GM19395 (cell line): ENCODE results near the gene GALR2.
"Not testable (repeated sequence)": the region's sequence is repeated elsewhere in the genome, so short reads cannot be mapped to it uniquely, and the experiment has no call there.

Experiments
- ATAC-seq: cut with Tn5 transposase; IDR thresholded peaks from one replicate; pipeline ENCODE4 v1.9.1; 2021; ENCODE audit warnings: mild to moderate bottlenecking, moderate library complexity; ENCODE audit not compliant: unreplicated experiment

Gene GALR2

DNA sequence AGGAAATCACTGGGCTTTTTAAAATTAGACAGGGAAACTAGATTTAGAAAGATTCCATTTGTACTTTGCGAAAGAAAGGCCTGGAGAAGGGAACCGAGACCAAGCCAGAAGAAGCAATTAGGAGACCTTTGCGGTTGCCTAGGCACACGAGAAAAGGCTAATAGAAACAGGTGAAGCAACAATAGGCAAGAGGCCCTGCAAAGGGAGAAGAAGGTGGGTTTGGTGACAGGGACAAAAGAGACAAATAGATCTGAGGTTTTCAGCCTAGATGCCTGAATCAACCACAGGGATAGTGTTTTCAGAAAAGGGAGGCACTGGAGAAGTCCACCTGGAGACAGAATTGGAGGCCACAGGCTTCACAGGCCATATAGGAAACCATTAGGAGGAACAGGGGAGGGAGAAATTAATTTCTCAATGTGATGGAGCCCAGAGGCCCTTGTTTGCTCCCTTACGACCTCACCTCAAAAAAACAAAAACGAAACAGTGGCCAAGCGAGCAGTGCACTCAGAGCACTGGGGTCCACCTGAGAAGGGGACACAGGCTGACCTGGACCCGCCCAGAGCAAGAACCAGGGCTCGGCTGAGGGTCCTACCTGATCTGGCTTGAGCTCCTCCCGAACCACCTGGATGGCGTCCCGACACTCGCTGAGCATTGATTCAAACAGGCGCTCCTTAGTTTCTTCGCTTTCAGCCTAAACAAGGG lies 24.6 kb upstream of the GALR2 start:
- no peak for ATAC-seq

DNA sequence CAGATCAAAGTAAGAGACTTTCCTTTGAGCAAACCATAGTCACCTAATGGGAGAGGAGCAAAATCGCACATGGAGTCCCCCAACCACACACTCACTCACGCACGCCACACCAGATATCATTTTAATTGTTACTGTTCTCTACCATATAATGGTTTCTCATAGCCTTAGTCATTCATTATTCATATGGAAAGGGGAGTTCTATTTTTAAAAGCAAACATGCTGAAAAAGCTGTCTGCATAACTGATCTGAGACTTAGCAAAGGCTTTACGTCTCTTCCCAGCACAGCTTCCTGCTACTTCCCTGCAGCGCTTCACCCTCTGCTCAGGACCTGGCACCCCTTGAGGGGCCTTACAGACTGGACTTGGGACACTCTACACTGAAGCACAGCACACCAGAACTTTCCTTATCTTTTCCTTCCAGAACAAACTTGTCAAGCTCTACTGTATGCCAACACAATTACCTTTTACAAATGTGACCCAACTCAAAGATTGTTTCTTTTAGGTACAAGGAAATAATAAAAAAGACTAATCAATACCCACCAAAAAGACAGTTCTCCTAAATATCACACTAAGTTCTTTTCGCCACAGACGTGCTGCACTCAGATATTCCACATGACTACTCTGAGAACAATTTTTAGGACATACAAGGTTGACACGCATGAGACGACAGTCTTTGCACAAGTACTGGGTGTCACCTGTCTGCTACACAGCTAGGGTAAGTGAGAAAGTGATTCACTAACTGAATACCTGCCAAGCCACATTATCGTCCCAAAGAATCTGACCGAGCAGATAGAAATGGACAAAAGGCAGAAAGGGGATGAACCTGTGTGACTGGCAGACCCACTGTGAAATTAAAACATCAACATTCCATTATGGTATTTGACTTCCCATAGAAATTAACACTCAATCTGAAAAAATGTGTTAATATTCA lies 23.8 kb upstream of the GALR2 start:
- no peak for ATAC-seq

DNA sequence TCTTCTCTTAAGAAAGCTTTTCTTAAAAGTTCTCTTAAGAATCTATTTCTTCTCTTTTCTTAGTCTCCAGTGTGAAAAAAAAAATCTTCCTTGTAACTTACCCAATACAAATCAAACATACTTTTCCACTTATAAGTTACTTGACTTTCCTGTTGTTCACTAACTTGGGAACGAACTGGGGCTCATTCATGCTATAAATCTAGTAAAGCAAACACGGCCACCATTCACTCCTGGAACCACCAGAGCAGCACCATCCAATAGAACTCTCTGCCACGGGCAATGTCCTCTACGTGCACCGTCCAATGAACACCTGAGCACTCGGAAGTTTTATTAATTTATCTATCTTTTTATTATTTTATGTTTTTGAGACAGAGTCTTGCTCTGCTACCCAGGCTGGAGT lies 23.0 kb upstream of the GALR2 start:
- no peak for ATAC-seq

- ATAC-seq, result no peak
Observed at GRCh38 chr17:76053246-76054111, 21.1 kb upstream of the GALR2 start.

- ATAC-seq, result no peak
Observed at GRCh38 chr17:76054112-76054476, 20.5 kb upstream of the GALR2 start.

GRCh38 chr17:76056882-76057281 lies 17.7 kb upstream of the GALR2 start:
- ATAC-seq, result no peak

- ATAC-seq, result not testable (repeated sequence)
Observed at GRCh38 chr17:76058264-76058663, 16.3 kb upstream of the GALR2 start.

DNA sequence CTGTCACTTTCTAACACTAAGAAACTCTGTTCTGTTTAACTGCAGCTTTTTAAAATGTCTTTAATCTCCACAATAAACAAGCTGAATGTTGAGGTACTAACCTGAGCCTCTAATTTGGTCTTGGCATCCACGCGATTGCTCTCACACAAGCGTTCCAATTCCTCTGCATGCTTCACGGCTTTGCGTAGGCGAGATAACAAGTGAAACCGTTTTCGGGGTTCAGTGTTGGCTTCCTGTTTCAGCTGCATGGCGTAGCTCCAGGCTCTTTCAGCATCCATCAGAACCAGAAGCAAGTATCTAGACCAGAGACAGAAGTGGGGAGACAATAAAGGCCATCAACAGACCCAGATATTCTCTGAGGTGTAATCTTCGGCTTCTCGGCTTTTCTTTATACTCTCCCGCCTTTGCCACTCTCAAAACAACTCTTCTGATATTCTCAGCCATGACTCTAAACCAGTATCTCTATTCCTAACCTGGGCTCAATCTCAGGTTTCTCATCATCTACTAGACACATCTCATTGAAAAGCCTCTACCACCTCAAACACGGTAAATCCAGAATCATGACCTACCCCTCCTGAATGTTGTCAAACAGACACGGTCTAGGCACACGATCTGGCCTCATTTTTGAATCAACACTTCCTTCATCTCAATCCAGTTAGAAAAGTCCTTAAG lies 10.6 kb upstream of the GALR2 start:
- no peak for ATAC-seq

DNA sequence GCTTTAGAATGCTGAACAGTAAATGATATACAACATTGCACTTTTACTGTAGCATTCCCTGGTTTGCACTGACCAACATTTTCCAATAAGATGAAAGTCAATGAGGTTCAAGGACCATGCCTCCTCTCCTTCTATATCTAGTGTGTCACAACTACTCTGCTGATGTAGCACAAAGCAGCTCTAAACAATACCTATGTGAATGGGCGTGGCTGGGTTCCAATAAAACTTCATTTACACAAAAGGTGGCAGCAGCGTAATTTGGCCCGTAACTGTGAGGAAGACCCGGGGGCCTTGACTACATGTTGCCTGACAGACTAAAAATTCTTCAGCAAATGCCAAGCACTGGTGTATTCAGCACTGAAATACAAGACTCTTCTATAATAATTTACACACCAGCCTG lies 8.8 kb upstream of the GALR2 start:
- no peak for ATAC-seq

GRCh38 chr17:76071531-76072147 lies 2.9 kb upstream of the GALR2 start:
- no peak for ATAC-seq

- peak; percentile 82 for ATAC-seq
Observed at GRCh38 chr17:76072148-76072858, 2.3 kb upstream of the GALR2 start, which contains the start of gene SRP68. Gene SRP68, minus strand, starts transcription at chr17:76072517. Its CDS starts 26 bp downstream, at chr17:76072491.

- no peak for ATAC-seq
Observed at GRCh38 chr17:76075364-76076145, 974 bp downstream of the GALR2 start.

- no peak for ATAC-seq
Observed at GRCh38 chr17:76076146-76076764, 1.7 kb downstream of the GALR2 start.

DNA sequence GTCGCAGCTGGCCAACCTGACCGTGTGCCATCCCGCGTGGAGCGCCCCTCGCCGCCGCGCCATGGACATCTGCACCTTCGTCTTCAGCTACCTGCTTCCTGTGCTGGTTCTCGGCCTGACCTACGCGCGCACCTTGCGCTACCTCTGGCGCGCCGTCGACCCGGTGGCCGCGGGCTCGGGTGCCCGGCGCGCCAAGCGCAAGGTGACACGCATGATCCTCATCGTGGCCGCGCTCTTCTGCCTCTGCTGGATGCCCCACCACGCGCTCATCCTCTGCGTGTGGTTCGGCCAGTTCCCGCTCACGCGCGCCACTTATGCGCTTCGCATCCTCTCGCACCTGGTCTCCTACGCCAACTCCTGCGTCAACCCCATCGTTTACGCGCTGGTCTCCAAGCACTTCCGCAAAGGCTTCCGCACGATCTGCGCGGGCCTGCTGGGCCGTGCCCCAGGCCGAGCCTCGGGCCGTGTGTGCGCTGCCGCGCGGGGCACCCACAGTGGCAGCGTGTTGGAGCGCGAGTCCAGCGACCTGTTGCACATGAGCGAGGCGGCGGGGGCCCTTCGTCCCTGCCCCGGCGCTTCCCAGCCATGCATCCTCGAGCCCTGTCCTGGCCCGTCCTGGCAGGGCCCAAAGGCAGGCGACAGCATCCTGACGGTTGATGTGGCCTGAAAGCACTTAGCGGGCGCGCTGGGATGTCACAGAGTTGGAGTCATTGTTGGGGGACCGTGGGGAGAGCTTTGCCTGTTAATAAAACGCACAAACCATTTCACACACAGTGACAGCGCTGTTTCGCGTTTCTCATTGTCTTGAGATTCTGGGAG lies 2.4 kb downstream of the GALR2 start:
- ATAC-seq, result no peak

- no peak for ATAC-seq
Observed at GRCh38 chr17:76077584-76078110, 3.1 kb downstream of the GALR2 start.

DNA sequence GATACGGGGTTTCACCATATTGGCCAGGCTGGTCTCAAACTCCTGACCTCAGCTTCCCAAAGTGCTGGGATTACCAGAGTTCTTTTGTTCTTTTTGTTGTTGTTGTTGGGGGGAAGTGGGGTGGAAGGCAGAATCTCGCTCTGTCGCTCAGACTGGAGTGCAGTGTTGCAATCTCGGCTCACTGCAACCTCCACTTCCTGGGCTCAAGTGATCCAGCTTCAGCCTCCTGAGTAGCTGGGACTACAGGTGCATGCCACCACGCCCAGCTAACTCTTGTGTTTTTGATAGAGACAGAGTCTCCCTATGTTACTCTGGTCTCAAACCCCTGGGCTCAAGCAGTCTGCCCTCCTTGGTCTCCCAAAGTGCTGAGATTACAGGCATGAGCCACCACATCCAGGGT lies 3.8 kb downstream of the GALR2 start:
- ATAC-seq, result not testable (repeated sequence)

GRCh38 chr17:76078860-76079534 lies 4.4 kb downstream of the GALR2 start, which contains the start of gene ZACN:
Gene ZACN, plus strand, starts transcription at chr17:76079182. Its CDS starts 83 bp downstream, at chr17:76079265.
- ATAC-seq, result no peak
